KOPT-K1 (cell line): ENCODE results near the gene SH2B2.

Source experiments
- H3K27ac ChIP-seq: fragments of 200-600 bp; sonication (generic); 2 replicates; pipeline ENCODE4 v1.5.1; 2016; ENCODE audit warnings: antibody characterized with exemption, mild to moderate bottlenecking, low read depth, low read length; ENCODE audit not compliant: poor library complexity, severe bottlenecking
- H3K36me3 ChIP-seq: fragments of 200-600 bp; sonication (generic); 2 replicates; pipeline ENCODE4 v1.5.1; 2017; ENCODE audit warnings: antibody characterized with exemption, mild to moderate bottlenecking, low read length, moderate library complexity; ENCODE audit not compliant: insufficient read depth
- H3K9me3 ChIP-seq: fragments of 200-600 bp; sonication (generic); 2 replicates; pipeline ENCODE4 v1.5.1; 2017; ENCODE audit warnings: antibody characterized with exemption, low read length, mild to moderate bottlenecking; ENCODE audit not compliant: insufficient read depth, poor library complexity, severe bottlenecking

SH2B2 gene

DNA sequence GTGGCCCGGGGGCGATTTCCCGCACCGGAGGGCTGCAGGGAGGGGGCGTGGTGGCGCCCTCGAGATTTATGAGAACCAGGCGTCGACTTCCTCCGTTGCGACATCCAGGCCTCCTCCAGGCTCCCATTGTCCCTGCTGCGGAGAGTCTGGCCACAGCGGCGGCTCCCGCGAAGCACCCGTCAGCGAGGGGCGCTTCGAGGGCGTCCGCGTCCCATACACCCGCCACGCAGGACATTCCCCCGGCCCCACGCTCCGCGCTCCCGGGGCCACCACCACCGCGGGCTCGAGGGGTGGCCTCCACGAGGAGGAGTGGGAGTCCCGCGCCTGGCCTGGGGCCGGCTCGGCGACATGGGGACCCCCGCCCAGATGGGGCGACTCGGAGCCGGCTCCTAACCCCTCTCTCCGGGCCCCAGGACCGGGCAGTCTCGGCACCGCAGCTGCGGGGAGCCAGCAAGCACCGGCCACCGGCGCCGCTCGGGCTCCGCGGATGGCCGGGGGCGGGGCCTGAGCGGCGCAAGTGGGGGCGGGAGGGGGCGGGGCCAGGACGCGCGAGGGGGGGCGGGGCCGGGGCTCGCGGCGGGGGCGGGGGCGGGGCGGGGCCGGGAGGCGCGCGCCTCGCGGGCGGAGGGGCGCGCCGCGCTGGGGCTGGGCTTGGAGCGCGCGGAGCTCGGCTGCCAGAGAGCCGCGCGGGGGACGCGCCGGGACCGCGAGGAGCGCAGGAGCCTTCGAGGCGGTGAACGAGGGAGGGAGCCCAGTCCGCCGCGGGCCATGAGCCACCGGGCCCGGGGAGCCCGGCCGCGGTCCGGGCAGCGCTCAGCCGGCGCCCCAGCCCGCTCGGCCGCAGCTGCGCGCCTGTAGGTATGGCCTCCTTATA is at the start of gene SH2B2:
Gene SH2B2, plus strand, starts transcription at position 632 of the 874 bp plus-strand sequence. CDS start 13,683 bp downstream, outside the sequence.
- H3K27ac ChIP-seq, result no peak within 1 kb of the TSS

DNA sequence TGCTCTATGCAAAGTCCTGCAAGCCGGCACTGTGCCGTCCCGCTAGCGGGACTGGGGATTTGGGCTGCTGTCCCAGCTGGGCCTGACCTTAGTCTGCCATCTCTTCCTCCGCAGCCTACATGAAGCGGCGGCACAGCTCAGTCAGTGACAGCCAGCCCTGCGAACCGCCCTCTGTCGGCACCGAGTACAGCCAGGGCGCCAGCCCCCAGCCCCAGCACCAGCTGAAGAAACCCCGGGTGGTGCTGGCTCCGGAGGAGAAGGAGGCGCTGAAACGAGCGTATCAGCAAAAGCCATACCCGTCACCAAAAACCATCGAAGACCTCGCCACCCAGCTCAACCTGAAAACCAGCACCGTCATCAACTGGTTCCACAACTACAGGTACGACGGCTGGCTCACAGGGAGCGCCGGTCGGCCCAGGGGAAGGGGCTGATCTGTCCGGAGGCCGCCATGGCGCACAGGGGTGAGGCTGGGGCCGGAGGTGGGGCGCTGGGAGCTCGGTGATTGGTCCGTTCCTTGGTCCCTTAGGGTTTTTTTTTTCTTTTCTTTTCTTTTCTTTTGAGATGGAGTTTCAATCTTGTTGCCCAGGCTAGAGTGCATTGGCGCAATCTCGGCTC is 47.4 kb upstream of the SH2B2 start:
- no peak overlapping the region for H3K27ac ChIP-seq
- H3K36me3 ChIP-seq, result peaks cover 87% of the 10 kb centered on the region

More for the DNA sequence above, at the start of gene SH2B2:
- Histone ChIP-seq H3K36me3 (no peaks in the 10 kb centered on the region), H3K9me3 (no peaks in the 10 kb centered on the region)

DNA sequence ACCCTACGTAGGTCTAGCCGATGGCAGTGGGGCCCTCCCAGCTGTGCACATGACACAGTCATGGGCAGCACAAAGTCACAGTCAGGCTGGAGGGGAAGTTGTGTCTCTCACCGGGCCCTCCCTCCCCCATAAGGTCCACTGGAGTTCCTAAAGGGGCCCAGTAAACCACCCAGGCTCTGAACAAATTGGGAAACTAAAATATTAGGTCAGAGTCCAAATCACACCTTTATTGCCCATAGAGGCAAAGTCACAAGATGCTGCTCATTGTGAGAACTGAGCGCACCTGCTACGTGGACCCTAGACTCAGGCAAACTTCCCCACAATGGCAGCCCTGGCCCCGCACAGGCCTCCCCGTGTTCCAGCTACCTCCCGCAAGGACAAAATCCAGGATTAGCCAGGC is 45.2 kb upstream of the SH2B2 start:
- H3K36me3 ChIP-seq, result peaks cover 84% of the 10 kb centered on the region
- H3K9me3 ChIP-seq, result no peaks in the 10 kb centered on the region
- H3K27ac ChIP-seq, result no peak overlapping the region

More for the DNA sequence above, 47.4 kb upstream of the SH2B2 start:
- H3K9me3 ChIP-seq, result no peaks in the 10 kb centered on the region

- no peak overlapping the region for H3K27ac ChIP-seq
- H3K36me3 ChIP-seq, result peaks cover 78% of the 10 kb centered on the region
- H3K9me3 ChIP-seq, result no peaks in the 10 kb centered on the region
Measured at GRCh38 chr7:102244601-102245000, 42.1 kb upstream of the SH2B2 start.

- Histone ChIP-seq H3K9me3 (no peaks in the 10 kb centered on the region), H3K27ac (no peak overlapping the region)
Measured at GRCh38 chr7:102248081-102248455, 38.6 kb upstream of the SH2B2 start.

DNA sequence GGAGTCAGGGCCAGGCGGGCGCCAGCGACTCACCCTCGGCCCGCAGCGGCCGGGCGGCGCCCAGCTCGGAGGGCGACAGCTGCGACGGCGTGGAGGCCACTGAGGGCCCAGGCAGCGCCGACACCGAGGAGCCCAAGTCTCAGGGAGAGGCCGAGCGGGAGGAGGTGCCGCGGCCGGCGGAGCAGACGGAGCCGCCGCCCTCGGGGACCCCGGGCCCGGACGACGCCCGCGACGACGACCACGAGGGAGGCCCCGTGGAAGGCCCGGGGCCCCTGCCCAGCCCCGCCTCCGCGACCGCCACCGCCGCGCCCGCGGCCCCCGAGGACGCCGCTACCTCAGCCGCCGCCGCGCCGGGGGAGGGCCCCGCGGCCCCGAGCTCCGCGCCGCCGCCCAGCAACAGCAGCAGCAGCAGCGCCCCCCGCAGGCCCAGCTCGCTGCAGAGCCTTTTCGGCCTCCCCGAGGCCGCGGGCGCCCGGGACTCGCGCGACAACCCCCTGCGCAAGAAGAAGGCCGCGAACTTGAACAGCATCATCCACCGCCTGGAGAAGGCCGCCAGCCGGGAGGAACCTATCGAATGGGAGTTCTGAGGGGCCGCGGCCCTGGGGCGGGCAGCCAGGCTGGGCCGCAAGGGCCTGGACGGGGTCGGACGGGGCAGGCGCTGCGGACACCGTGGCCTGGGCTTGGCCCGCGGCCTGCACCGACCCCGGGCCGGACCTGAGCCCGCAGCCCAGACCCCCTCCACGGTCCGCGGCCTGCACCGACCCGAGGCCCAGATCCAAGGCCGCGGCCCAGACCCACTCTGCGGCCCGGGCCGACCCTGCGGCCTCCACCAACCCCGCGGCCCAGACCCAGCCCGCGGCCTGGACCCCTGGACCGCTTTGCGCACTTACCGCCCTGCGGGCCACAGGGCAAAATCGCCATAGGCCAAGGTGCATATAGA is 37.9 kb upstream of the SH2B2 start:
- peaks cover 55% of the 10 kb centered on the region for H3K36me3 ChIP-seq
- no peaks in the 10 kb centered on the region for H3K9me3 ChIP-seq
- H3K27ac ChIP-seq, result no peak overlapping the region

More at GRCh38 chr7:102248081-102248455, 38.6 kb upstream of the SH2B2 start:
- H3K36me3 ChIP-seq, result peaks cover 58% of the 10 kb centered on the region

DNA sequence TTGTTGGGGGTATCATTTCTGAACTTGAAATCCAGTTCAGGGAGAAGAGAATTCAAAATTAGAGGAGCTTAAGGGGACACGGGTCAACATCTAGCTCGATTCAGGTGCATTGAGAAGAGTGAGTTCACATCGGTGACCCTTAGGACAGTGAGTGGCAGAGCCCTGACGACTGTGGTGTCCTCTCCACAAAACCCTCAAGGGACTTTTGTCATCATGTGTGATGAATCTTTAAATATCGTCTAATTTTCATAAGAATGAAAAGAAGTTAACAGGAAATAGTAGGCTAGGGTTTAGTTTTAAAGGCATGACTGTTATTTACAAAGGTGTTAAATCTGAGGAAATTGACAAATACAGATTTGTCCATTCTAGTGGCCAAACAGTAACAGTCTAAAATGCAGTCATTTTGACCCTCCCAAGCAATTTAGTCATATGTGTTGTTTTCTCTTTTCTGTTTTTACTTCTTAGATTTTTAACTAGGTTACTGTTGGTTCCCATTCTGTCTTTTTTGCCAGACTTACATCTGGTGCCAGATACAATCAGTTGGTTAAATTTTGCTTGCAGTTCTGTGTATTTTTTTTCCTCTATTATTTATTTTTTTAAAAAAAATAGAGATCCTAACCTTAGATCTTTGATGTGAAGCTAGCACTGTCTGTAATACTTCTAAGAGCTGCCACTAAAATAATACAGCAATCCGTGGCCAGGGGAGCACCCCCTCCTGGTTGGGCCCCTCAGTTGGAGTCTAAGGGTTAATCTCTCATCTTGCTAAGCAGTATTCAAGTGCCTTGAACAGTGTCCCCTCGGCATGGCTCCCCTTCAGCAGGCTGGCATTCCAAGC is 34.9 kb upstream of the SH2B2 start:
- Histone ChIP-seq H3K27ac (peak overlapping the region; percentile 4), H3K9me3 (no peaks in the 10 kb centered on the region), H3K36me3 (peaks cover 33% of the 10 kb centered on the region)

GRCh38 chr7:102252366-102252982 is 34.2 kb upstream of the SH2B2 start:
- Histone ChIP-seq H3K27ac (peak overlapping the region; percentile 2), H3K9me3 (no peaks in the 10 kb centered on the region), H3K36me3 (peaks cover 28% of the 10 kb centered on the region)

- H3K9me3 ChIP-seq, result no peaks in the 10 kb centered on the region
- H3K36me3 ChIP-seq, result peaks cover 24% of the 10 kb centered on the region
- H3K27ac ChIP-seq, result no peak overlapping the region
Measured at GRCh38 chr7:102253066-102253972, 33.3 kb upstream of the SH2B2 start.

GRCh38 chr7:102253973-102254370 is 32.7 kb upstream of the SH2B2 start:
- H3K9me3 ChIP-seq, result no peaks in the 10 kb centered on the region
- H3K36me3 ChIP-seq, result peaks cover 21% of the 10 kb centered on the region
- no peak overlapping the region for H3K27ac ChIP-seq

GRCh38 chr7:102254521-102254920 is 32.1 kb upstream of the SH2B2 start:
- Histone ChIP-seq H3K36me3 (peaks cover 15% of the 10 kb centered on the region; the same call in 1 of the 2 replicates), H3K27ac (no peak overlapping the region), H3K9me3 (no peaks in the 10 kb centered on the region)

DNA sequence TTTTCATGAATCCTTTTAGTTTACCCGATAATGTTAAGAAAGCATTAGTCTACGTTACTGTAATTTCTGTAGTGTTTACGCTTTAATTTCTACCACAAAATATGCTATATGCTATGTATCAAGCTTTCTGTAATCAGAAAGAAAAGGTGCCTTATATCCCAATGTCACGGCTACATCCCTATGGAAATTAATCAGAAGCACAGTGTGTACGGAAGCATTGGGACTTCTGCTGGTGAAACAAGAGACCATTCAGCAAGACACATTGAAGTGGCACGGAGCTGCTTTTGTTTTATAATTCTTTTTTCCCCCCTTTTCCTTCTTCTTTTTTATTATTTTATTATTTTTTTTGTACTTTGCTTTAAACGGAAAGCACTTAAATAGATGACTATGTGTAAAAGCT is 31.2 kb upstream of the SH2B2 start:
- no peaks in the 10 kb centered on the region for H3K9me3 ChIP-seq
- no peak overlapping the region for H3K27ac ChIP-seq
- peaks cover 5% of the 10 kb centered on the region; the same call in 1 of the 2 replicates for H3K36me3 ChIP-seq

DNA sequence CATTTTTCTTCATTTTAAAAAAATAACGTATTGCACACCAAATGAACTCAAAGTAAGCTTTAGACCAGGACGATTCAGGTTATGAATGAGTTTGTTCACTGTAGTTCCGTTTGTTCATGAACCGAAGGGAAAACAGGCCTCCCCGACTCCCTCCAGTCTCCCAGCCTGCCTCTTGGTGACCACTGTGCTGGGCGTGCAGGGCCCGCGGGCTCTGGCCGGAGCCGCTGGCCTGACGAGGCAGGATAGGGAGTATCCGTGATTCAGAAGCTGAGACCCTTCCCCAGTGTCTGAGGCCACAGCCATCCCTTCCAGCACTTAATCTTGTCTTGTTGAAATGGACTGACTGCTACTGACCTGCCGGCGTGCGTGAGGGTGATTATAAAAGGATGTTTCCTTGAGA is 30.8 kb upstream of the SH2B2 start:
- H3K27ac ChIP-seq, result no peak overlapping the region
- no peaks in the 10 kb centered on the region for H3K9me3 ChIP-seq
- H3K36me3 ChIP-seq, result peaks cover 4% of the 10 kb centered on the region; the same call in 1 of the 2 replicates
